Putamen (tissue), 1 donor: Measurements from ENCODE around the gene GFOD2.

Source experiments
- DNase-seq: peaks from one replicate; pipeline ENCODE4 v3.0.0-alpha.2; 2016; ENCODE audit warnings: low spot score

GFOD2 gene

GRCh38 chr16:67657751-67658518, 61.2 kb downstream of the GFOD2 start:
- no peak for DNase-seq

- no peak for DNase-seq
Measured at GRCh38 chr16:67657017-67657608, 62.0 kb downstream of the GFOD2 start.

- no peak for DNase-seq
Measured at GRCh38 chr16:67656344-67657016, 62.6 kb downstream of the GFOD2 start.

- DNase-seq: no peak
Measured at GRCh38 chr16:67655363-67655762, 63.8 kb downstream of the GFOD2 start.

GRCh38 chr16:67654403-67654911, 64.7 kb downstream of the GFOD2 start:
- no peak for DNase-seq

GRCh38 chr16:67653789-67654402, 65.2 kb downstream of the GFOD2 start:
- DNase-seq: no peak

GRCh38 chr16:67653128-67653788, 65.9 kb downstream of the GFOD2 start:
- DNase-seq: no peak

GRCh38 chr16:67652578-67653127, 66.5 kb downstream of the GFOD2 start:
- DNase-seq: no peak

GRCh38 chr16:67651847-67652246, 67.3 kb downstream of the GFOD2 start:
- DNase-seq: no peak

GRCh38 chr16:67651039-67651438, 68.1 kb downstream of the GFOD2 start:
- DNase-seq: no peak

- no peak for DNase-seq
Measured at GRCh38 chr16:67650023-67650422, 69.1 kb downstream of the GFOD2 start.

GRCh38 chr16:67649494-67649931, 69.6 kb downstream of the GFOD2 start:
- DNase-seq: no peak

GRCh38 chr16:67648764-67649407, 70.2 kb downstream of the GFOD2 start:
- DNase-seq: no peak

- no peak for DNase-seq
Measured at GRCh38 chr16:67648088-67648763, 70.9 kb downstream of the GFOD2 start.

GRCh38 chr16:67647681-67648080, 71.4 kb downstream of the GFOD2 start:
- DNase-seq: no peak

- DNase-seq: no peak
Measured at GRCh38 chr16:67647111-67647651, 71.9 kb downstream of the GFOD2 start.

- no peak for DNase-seq
Measured at GRCh38 chr16:67645397-67646121, 73.6 kb downstream of the GFOD2 start.

GRCh38 chr16:67644038-67644437, 75.1 kb downstream of the GFOD2 start:
- no peak for DNase-seq
